ENCODE measurements around the gene PFN2. TPM values are rescaled to one million over a fixed set of nuclear protein-coding genes. Genes with fewer than 3 reads are reported as not detected.
"Not testable (repeated sequence)": the region's sequence is repeated elsewhere in the genome, so short reads cannot be mapped to it uniquely, and the experiment has no call there.

The PFN2 gene
- total and polyA plus RNA-seq, 2 donors (not counting 1 experiment from before 2014, with no cell fraction given): 343 to 627 TPM

- Histone ChIP-seq H3K79me2 (ENCODE audit: control insufficient read depth, insufficient read depth, low read length) (no peaks in the 10 kb centered on the region), H3K4me3 (replicated peaks in 1 of 4; ENCODE audit: control extremely low read depth in 1 of 4, insufficient read depth in 1 of 4, low read depth in 3 of 4, low read length in 4 of 4) (no peak overlapping the region), H3K27me3 (ENCODE audit: control insufficient read depth, insufficient read depth, low read length) (no peaks in the 10 kb centered on the region), H3K36me3 (ENCODE audit: control insufficient read depth, insufficient read depth, low read length) (no peaks in the 10 kb centered on the region), H3K9ac (ENCODE audit: insufficient read depth, low read length) (no peak overlapping the region), H3K9me3 (ENCODE audit: control insufficient read depth, insufficient read depth, low read depth, low read length) (no peaks in the 10 kb centered on the region), H4K20me1 (ENCODE audit: control insufficient read depth, extremely low read depth, insufficient read depth, low read length) (no peaks in the 10 kb centered on the region), H2AFZ (ENCODE audit: low read length) (no peak overlapping the region), H3K27ac (ENCODE audit: insufficient read depth, low read length) (no peak overlapping the region), H3K4me2 (ENCODE audit: extremely low read depth, insufficient read depth, low read length) (no peak overlapping the region), H3K4me1 (ENCODE audit: control insufficient read depth, extremely low read depth, insufficient read depth, low read length) (no peaks in the 10 kb centered on the region)
- DNase-seq (ENCODE audit: low read depth in 2 of 2): no peak
- TF ChIP-seq CTCF (conservative IDR thresholded peaks at IDR 0.05 in 1 of 2, IDR thresholded peaks at IDR 0.05 in 1 of 2; ENCODE audit: low read depth in 1 of 2, low read length in 2 of 2): no peak
Measured at GRCh38 chr3:149947231-149947630, 23.5 kb downstream of the PFN2 start.

GRCh38 chr3:149943966-149944365 is 26.7 kb downstream of the PFN2 start:
- H3K79me2 ChIP-seq (ENCODE audit: control insufficient read depth, insufficient read depth, low read length); H3K36me3 ChIP-seq (ENCODE audit: control insufficient read depth, insufficient read depth, low read length); H3K4me2 ChIP-seq (ENCODE audit: extremely low read depth, insufficient read depth, low read length): not testable (repeated sequence)

GRCh38 chr3:149942409-149942808 is 28.3 kb downstream of the PFN2 start:
- Histone ChIP-seq H3K9me3 (ENCODE audit: control insufficient read depth, insufficient read depth, low read depth, low read length) (no peaks in the 10 kb centered on the region), H3K27me3 (ENCODE audit: control insufficient read depth, insufficient read depth, low read length) (no peaks in the 10 kb centered on the region), H4K20me1 (ENCODE audit: control insufficient read depth, extremely low read depth, insufficient read depth, low read length) (no peaks in the 10 kb centered on the region), H3K36me3 (ENCODE audit: control insufficient read depth, insufficient read depth, low read length) (no peaks in the 10 kb centered on the region), H3K79me2 (ENCODE audit: control insufficient read depth, insufficient read depth, low read length) (no peaks in the 10 kb centered on the region), H2AFZ (ENCODE audit: low read length) (no peak overlapping the region), H3K4me1 (ENCODE audit: control insufficient read depth, extremely low read depth, insufficient read depth, low read length) (peaks cover 2% of the 10 kb centered on the region), H3K4me2 (ENCODE audit: extremely low read depth, insufficient read depth, low read length) (no peak overlapping the region), H3K27ac (ENCODE audit: insufficient read depth, low read length) (no peak overlapping the region), H3K9ac (ENCODE audit: insufficient read depth, low read length) (no peak overlapping the region), H3K4me3 (replicated peaks in 1 of 4; ENCODE audit: control extremely low read depth in 1 of 4, insufficient read depth in 1 of 4, low read depth in 3 of 4, low read length in 4 of 4) (no peak overlapping the region)
- DNase-seq (ENCODE audit: low read depth in 2 of 2): no peak
- TF ChIP-seq CTCF (conservative IDR thresholded peaks at IDR 0.05 in 1 of 2, IDR thresholded peaks at IDR 0.05 in 1 of 2; ENCODE audit: low read depth in 1 of 2, low read length in 2 of 2): no peak
- TF ChIP-seq EZH2 (IDR thresholded peaks at IDR 0.05; ENCODE audit: low read length, missing control alignments): no peak

More at GRCh38 chr3:149943966-149944365, 26.7 kb downstream of the PFN2 start:
- DNase-seq (ENCODE audit: low read depth in 2 of 2); H3K9ac ChIP-seq (ENCODE audit: insufficient read depth, low read length); H2AFZ ChIP-seq (ENCODE audit: low read length); H3K4me3 ChIP-seq (replicated peaks in 1 of 4; ENCODE audit: control extremely low read depth in 1 of 4, insufficient read depth in 1 of 4, low read depth in 3 of 4, low read length in 4 of 4); H3K4me1 ChIP-seq (ENCODE audit: control insufficient read depth, extremely low read depth, insufficient read depth, low read length); H3K27ac ChIP-seq (ENCODE audit: insufficient read depth, low read length); H3K27me3 ChIP-seq (ENCODE audit: control insufficient read depth, insufficient read depth, low read length); H4K20me1 ChIP-seq (ENCODE audit: control insufficient read depth, extremely low read depth, insufficient read depth, low read length); H3K9me3 ChIP-seq (ENCODE audit: control insufficient read depth, insufficient read depth, low read depth, low read length): not testable (repeated sequence)

Data from fibroblast of lung (primary cell).